Heart right ventricle (tissue), 16 donors: ENCODE results near the gene SLFN14. TPM values are rescaled to one million over a fixed set of nuclear protein-coding genes. Genes with fewer than 3 reads are reported as not detected.
"Not testable (repeated sequence)": the region's sequence is repeated elsewhere in the genome, so short reads cannot be mapped to it uniquely, and the experiment has no call there.

Experiments
- ATAC-seq, 8 donors: fragments of 200-7000 bp; cut with Tn5 transposase; one replicate each; pipeline ENCODE4 v1.9.1; 2020; ENCODE audit warnings: mild to moderate bottlenecking in 8 of 8, moderate library complexity in 8 of 8, moderate number of reproducible peaks in 1 of 8
- DNase-seq, 2 donors: peaks; one replicate each; pipeline ENCODE4 v3.0.0-alpha.2; 2020
- H3K27ac ChIP-seq, 10 donors: fragments of 200-600 bp; sonication (generic) in 2 of 10; one replicate each; pipeline versions ENCODE4 v1.5.0 to v1.8.0; 2020 to 2022; ENCODE audit warnings: mild to moderate bottlenecking in 3 of 10
- H3K27me3 ChIP-seq, 7 donors: fragments of 200-600 bp; one replicate each; pipeline ENCODE4 v1.8.0; 2021 to 2022; ENCODE audit warnings: mild to moderate bottlenecking in 2 of 7
- H3K36me3 ChIP-seq, 9 donors: fragments of 200-600 bp; sonication (generic) in 1 of 9; one replicate each; pipeline versions ENCODE4 v1.5.0 to v1.8.0; 2020 to 2022; ENCODE audit warnings: mild to moderate bottlenecking in 2 of 9
- H3K4me1 ChIP-seq, 9 donors: fragments of 200-600 bp; sonication (generic) in 1 of 9; one replicate each; pipeline versions ENCODE4 v1.5.0 to v1.8.0; 2020 to 2022; ENCODE audit warnings: mild to moderate bottlenecking in 4 of 9
- H3K4me3 ChIP-seq, 10 donors: fragments of 200-600 bp; sonication (generic) in 2 of 10; one replicate each; pipeline versions ENCODE4 v1.5.0 to v1.8.0; 2020 to 2022; ENCODE audit warnings: mild to moderate bottlenecking in 7 of 10, moderate library complexity in 2 of 10
- H3K9me3 ChIP-seq, 11 donors: fragments of 200-600 bp in 10 of 11; sonication (generic) in 2 of 11; one replicate each; pipeline versions ENCODE4 v1.5.0 to v1.8.0; 2013 to 2022; ENCODE audit warnings: mild to moderate bottlenecking in 2 of 11, control low read depth in 1 of 11, moderate library complexity in 1 of 11
- WGBS, 2 donors: extraction: QIAGEN DNeasy Blood & Tissue Kit; methylation state at CpG; one replicate each; pipeline ENCODE4 v1.1.7; 2013; ENCODE audit warnings: inconsistent platforms in 1 of 2; 5-methylcytosine and 5-hydroxymethylcytosine counted together
- intact Hi-C, 10 donors: fragments of 100-400 bp; cut with DNase I; formaldehyde crosslinking; loops; one replicate each; pipeline versions ENCODE4 v1.11.1 to v1.14.2; 2022
- polyA plus RNA-seq, 2 donors: library from polyadenylated mRNA; stranded (reverse); fragments of 200-250 nt; gene quantifications; one replicate each; pipeline ENCODE4 v1.2.3, GENCODE V29; 2013
- total RNA-seq, 10 donors: library from RNA; stranded (reverse); fragmentation: NEBNext Ultra II Directional in 3 of 10; extraction: Animal tissue kit (Norgen Biotek cat#: 25700) in 3 of 10; gene quantifications; one replicate each; pipeline versions ENCODE4 v1.2.1 to v1.2.4, GENCODE V29; 2021 to 2023
- TF ChIP-seq, protein P1 (sequence below), 9 donors: fragments of 200-600 bp; sonication (generic) in 2 of 9; IDR thresholded peaks; one replicate each; pipeline versions ENCODE4 v1.5.0 to v1.8.0; 2021 to 2022; ENCODE audit warnings: antibody characterized with exemption in 9 of 9, mild to moderate bottlenecking in 5 of 9, moderate library complexity in 1 of 9
- donor health status: Arrhythmogenic right ventricular cardiomyopathy.
- donor health status: ischemic (EF 13 %, LVEDD 7.1; RV severe dilation, severe dysfunction).
- donor health status: healthy with polysubstance abuse.
- donor health status: DM: no; HTN: yes; CAD: no.
- donor health status: DM: no; HTN: no; CAD: no.
- donor health status: ischemic (EF 25% LVEDD 6.9; RV normal size, moderate dysfunction).
- donor health status: ischemic (EF 25% LVEDD 5.7; RV mildly dilated, moderate dysfunction).
- donor health status: healthy.
- donor health status: DM: yes; HTN: yes; CAD: no.
- donor health status: Ischemic cardiomyopathy.
- donor health status: ischemic (EF 35%, LVEDD 5.7; RV mildly dilated, moderate dysfunction).
- donor health status: nonischemic (EF 11% LVEDD 7.7; RV severe dilation, severe dysfunction).
- donor health status: DM: yes; HTN: yes; CAD: no.
- donor health status: PGD.
- donor health status: ischemic (EF 29% LVEDD 5.4; RV normal size, mild dysfunction).
- donor health status: nonischemic (EF 23%, LVEDD 6.1; RV moderate dilation, normal function).

SLFN14 gene
- total and polyA plus RNA-seq, 12 donors = 0.09 TPM; not detected in 11

GRCh38 chr17:35534576-35535093 is 26.0 kb downstream of the SLFN14 start:
- H3K27ac ChIP-seq = peak overlapping the region in 1 of 10 donors; percentile 88

DNA sequence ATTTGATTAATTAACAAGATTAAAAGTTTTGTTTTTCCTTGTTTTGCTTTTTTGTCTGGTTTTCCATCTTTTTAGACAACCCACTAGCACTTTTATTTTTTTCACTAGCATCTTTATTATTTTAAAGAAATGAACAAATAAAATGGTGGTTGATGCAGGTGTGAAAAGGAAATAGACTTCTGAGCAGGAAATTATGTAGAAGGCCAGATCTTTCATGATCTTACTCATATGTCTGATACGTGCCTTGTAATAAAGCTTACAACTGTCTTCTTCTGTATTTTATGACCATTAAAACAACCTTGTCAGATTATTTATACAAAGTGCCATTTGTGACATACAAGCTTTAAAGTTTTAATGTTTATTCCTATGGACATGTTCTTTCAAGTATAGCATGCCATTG is 29.5 kb downstream of the SLFN14 start:
- intact Hi-C loops = loop anchor here in 6 of 10 donors (5.0 to 10.0 kb wide), 9 partner anchors 84 to 1109 kb away; partner anchors contain the start of genes SLFN11 (in 2 of the 6), SLFN12 (in 1 of the 6), SLFN13 (in 1 of the 6) and SLFN5 (in 1 of the 6)
- DNase-seq = no peak
- peaks cover 0 to 6% (median 0%) of the 10 kb centered on the region in 9 donors for H3K4me1 ChIP-seq
- H3K4me3 ChIP-seq = no peak overlapping the region
- WGBS, 2 donors = 63 to 73% methylated on average over 1 of the region's 1 CpG
- peak overlapping the region in 1 of 10 donors; percentile 58 for H3K27ac ChIP-seq
- no peaks in the 10 kb centered on the region for H3K27me3 ChIP-seq
- ATAC-seq = no peak
- TF ChIP-seq, protein P1, sequence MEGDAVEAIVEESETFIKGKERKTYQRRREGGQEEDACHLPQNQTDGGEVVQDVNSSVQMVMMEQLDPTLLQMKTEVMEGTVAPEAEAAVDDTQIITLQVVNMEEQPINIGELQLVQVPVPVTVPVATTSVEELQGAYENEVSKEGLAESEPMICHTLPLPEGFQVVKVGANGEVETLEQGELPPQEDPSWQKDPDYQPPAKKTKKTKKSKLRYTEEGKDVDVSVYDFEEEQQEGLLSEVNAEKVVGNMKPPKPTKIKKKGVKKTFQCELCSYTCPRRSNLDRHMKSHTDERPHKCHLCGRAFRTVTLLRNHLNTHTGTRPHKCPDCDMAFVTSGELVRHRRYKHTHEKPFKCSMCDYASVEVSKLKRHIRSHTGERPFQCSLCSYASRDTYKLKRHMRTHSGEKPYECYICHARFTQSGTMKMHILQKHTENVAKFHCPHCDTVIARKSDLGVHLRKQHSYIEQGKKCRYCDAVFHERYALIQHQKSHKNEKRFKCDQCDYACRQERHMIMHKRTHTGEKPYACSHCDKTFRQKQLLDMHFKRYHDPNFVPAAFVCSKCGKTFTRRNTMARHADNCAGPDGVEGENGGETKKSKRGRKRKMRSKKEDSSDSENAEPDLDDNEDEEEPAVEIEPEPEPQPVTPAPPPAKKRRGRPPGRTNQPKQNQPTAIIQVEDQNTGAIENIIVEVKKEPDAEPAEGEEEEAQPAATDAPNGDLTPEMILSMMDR (IDR thresholded peaks at IDR 0.05) = no peak
- H3K36me3 ChIP-seq = no peaks in the 10 kb centered on the region
- H3K9me3 ChIP-seq = no peaks in the 10 kb centered on the region

More at GRCh38 chr17:35534576-35535093, 26.0 kb downstream of the SLFN14 start:
- no peaks in the 10 kb centered on the region for H3K36me3 ChIP-seq
- peaks cover 0 to 38% (median 30%) of the 10 kb centered on the region in 9 donors for H3K4me1 ChIP-seq
- no peaks in the 10 kb centered on the region for H3K27me3 ChIP-seq
- peak overlapping the region in 1 of 10 donors; percentile 44 for H3K4me3 ChIP-seq
- TF ChIP-seq, protein P1 (IDR thresholded peaks at IDR 0.05) = no peak
- DNase-seq (no peak), ATAC-seq (no peak)
- intact Hi-C loops = loop anchor here in 9 of 10 donors (5.0 to 10.0 kb wide), 10 partner anchors 87 to 1112 kb away; partner anchors contain the start of genes SLFN11 (in 2 of the 9), SLFN12 (in 1 of the 9), SLFN13 (in 1 of the 9) and SLFN5 (in 1 of the 9)
- WGBS, 2 donors = 82 to 83% methylated on average over 3 of the region's 3 CpGs
- H3K9me3 ChIP-seq = no peaks in the 10 kb centered on the region

DNA sequence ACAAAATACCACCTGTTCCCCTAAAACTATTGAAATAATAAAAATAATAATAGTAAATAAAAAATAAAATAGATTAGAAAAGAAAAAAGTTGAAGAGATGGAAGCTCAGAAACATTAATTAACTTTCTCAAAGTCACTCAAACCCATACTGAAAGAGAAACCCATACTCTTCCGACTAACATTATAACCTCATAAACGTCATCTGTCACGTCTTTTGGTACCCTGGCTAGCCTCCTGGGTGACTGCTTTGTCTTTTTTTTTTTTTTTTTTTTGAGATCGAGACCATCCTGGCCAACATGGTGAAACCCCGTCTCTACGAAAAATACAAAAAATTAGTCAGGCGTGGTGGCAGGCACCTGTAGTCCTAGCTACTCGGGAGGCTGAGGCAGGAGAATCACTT is 30.8 kb downstream of the SLFN14 start:
- no peaks in the 10 kb centered on the region for H3K27me3 ChIP-seq
- no peak overlapping the region for H3K27ac ChIP-seq
- H3K4me1 ChIP-seq = peaks cover 0 to 6% (median 0%) of the 10 kb centered on the region in 9 donors
- 87 to 89% methylated on average over 8 of the region's 8 CpGs for WGBS, 2 donors
- no peaks in the 10 kb centered on the region for H3K9me3 ChIP-seq
- H3K36me3 ChIP-seq = no peaks in the 10 kb centered on the region
- intact Hi-C loops = loop anchor here in 6 of 10 donors (5.0 to 10.0 kb wide), 9 partner anchors 83 to 1108 kb away; partner anchors contain the start of genes SLFN11 (in 2 of the 6), SLFN12 (in 1 of the 6), SLFN13 (in 1 of the 6) and SLFN5 (in 1 of the 6)
- TF ChIP-seq, protein P1 (IDR thresholded peaks at IDR 0.05) = no peak
- no peak overlapping the region for H3K4me3 ChIP-seq
- DNase-seq (no peak), ATAC-seq (no peak)

DNA sequence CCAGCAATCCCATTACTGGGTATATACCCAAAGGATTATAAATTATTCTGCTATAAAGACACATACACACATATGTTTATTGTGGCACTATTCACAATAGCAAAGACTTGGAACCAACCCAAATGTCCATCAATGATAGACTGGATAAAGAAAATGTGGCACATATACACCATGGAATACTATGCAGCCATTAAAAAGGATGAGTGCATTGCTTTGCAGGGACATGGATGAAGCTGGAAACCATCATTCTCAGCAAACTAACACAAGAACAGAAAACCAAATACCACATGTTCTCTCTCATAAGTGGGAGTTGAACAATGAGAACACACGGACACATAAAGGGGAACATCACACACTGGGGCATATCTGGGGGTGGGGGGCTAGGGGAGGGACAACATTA is 31.3 kb downstream of the SLFN14 start:
- H3K4me1 ChIP-seq, H3K27me3 ChIP-seq, H3K4me3 ChIP-seq, H3K36me3 ChIP-seq, H3K27ac ChIP-seq, DNase-seq, H3K9me3 ChIP-seq, intact Hi-C loops, ATAC-seq: not testable (repeated sequence)
- 92 to 98% methylated on average over 1 of the region's 1 CpG for WGBS, 2 donors

- Histone ChIP-seq H3K4me3 (no peak overlapping the region), H3K27ac (no peak overlapping the region), H3K4me1 (peaks cover 0 to 39% (median 0%) of the 10 kb centered on the region in 9 donors), H3K9me3 (peaks cover 0 to under 1% (median 0%) of the 10 kb centered on the region in 11 donors), H3K36me3 (no peaks in the 10 kb centered on the region), H3K27me3 (peaks cover 0 to 8% (median 0%) of the 10 kb centered on the region in 7 donors)
- TF ChIP-seq, protein P1 (IDR thresholded peaks at IDR 0.05) = no peak
- intact Hi-C loops = no loop called here
- 81 to 82% methylated on average over 4 of the region's 4 CpGs for WGBS, 2 donors
- ATAC-seq (no peak), DNase-seq (no peak)
Measured at GRCh38 chr17:35523296-35523695, 37.3 kb downstream of the SLFN14 start.

DNA sequence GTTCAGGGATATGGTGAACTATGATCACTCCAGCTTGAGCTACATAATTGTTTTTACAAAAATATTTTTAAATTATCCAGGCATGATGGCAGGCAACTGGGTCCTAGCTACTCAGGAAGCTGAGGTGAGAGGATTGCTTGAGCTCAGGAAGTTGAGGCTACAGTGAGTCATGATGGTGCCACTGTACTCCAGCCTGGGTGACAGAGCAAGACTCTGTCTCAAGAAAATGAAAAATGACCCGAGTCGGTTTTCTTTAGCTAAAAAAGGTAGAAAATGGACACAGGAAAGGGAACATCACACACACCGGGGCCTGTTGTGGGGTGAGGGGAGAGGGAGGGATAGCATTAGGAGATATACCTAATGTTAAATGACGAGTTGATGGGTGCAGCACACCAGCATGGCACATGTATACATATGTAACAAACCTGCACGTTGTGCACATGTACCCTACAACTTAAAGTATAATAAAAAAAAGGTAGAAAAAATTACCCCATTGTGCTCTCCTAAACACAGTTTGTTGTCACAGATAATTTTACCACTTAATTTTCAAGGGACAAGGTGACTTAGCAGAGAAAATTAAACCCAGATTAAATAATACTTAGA is 38.9 kb downstream of the SLFN14 start:
- Histone ChIP-seq H3K4me3 (peak overlapping the region in 1 of 10 donors; percentile 16), H3K27ac (peak overlapping the region in 1 of 10 donors; percentile 64), H3K27me3 (peaks cover 0 to 14% (median 6%) of the 10 kb centered on the region in 7 donors), H3K4me1 (peaks cover 0 to 39% (median 0%) of the 10 kb centered on the region in 9 donors)
- H3K9me3 ChIP-seq, H3K36me3 ChIP-seq, ATAC-seq, DNase-seq, intact Hi-C loops: not testable (repeated sequence)
- 67 to 69% methylated on average over 5 of the region's 5 CpGs for WGBS, 2 donors
